Stomach (tissue), 9 donors: ENCODE results near the gene SETD4. TPM values are rescaled to one million over a fixed set of nuclear protein-coding genes. Genes with fewer than 3 reads are reported as not detected.
A peak's percentile ranks its signal among the peaks of the same experiment; 100 is the strongest.

ENCODE experiments used
- DNase-seq, 2 donors: peaks; one replicate each; pipeline versions ENCODE4 v3.0.0 to v3.0.0-alpha.2; 2013 to 2019
- H3K27ac ChIP-seq, 5 donors: fragments of 200-600 bp in 4 of 5; sonication (generic) in 4 of 5; one replicate each; pipeline ENCODE4 v1.5.1; 2013 to 2019; ENCODE audit warnings: mild to moderate bottlenecking in 1 of 5, moderate library complexity in 1 of 5
- H3K27me3 ChIP-seq, 3 donors: fragments of 200-600 bp; sonication (generic); one replicate each; pipeline ENCODE4 v1.5.1; 2017 to 2019; ENCODE audit warnings: mixed run types in 1 of 3
- H3K36me3 ChIP-seq, 4 donors: fragments of 200-600 bp; sonication (generic); 1 replicate in 3 of 4; 2 replicates in 1 of 4; pipeline ENCODE4 v1.5.1; 2016 to 2019
- H3K4me1 ChIP-seq, 4 donors: fragments of 200-600 bp; sonication (generic); one replicate each; pipeline ENCODE4 v1.5.1; 2016 to 2019
- H3K4me3 ChIP-seq, 4 donors: fragments of 200-600 bp; sonication (generic) in 3 of 4; one replicate each; pipeline ENCODE4 v1.5.1; 2016 to 2019; ENCODE audit warnings: mild to moderate bottlenecking in 1 of 4
- H3K9me3 ChIP-seq, 4 donors: fragments of 200-600 bp; sonication (generic); one replicate each; pipeline ENCODE4 v1.5.1; 2016 to 2019
- EP300 ChIP-seq: sonication (generic); formaldehyde crosslinking; IDR thresholded peaks from one replicate; pipeline ENCODE4 v1.6.1; 2017; ENCODE audit warnings: antibody characterized with exemption
- POLR2A ChIP-seq, 4 donors: fragments of 450-650 bp; IDR thresholded peaks; one replicate each; pipeline ENCODE4 v1.6.1; 2016; ENCODE audit warnings: antibody characterized with exemption in 4 of 4, control low read depth in 2 of 4, mild to moderate bottlenecking in 1 of 4, moderate library complexity in 1 of 4
- POLR2AphosphoS5 ChIP-seq, 3 donors: sonication (generic); formaldehyde crosslinking; IDR thresholded peaks; one replicate each; pipeline ENCODE4 v1.6.1; 2016; ENCODE audit warnings: antibody characterized with exemption in 3 of 3
- WGBS, 5 donors: extraction: QIAGEN DNeasy Blood & Tissue Kit in 3 of 5; methylation state at CpG; one replicate each; pipeline versions ENCODE4 v1.1.5 to v1.1.7; 2013 to 2018; 5-methylcytosine and 5-hydroxymethylcytosine counted together
- intact Hi-C: fragments of 100-400 bp; cut with DNase I; formaldehyde crosslinking; loops from one replicate; pipeline ENCODE4 v1.15.1; 2023; ENCODE audit warnings: low total_unique reads
- polyA plus RNA-seq, 3 donors: library from polyadenylated mRNA; stranded (reverse); fragments of 200-250 nt; gene quantifications; one replicate each; pipeline ENCODE4 v1.2.3, GENCODE V29; 2013
- total RNA-seq, 5 donors: library from RNA; depleted of rRNA; stranded (reverse); fragments of >200 nt; gene quantifications; one replicate each; pipeline versions ENCODE4 v1.1.0 to v1.2.3, GENCODE V29; 2014 to 2016
- TF ChIP-seq, protein P1 (sequence below), 7 experiments: fragments of 450-650 bp in 4 of 7; fragments of 200-600 bp in 3 of 7; sonication (generic) in 3 of 7; IDR thresholded peaks; one replicate each; pipeline ENCODE4 v1.5.1; 2016 to 2019; ENCODE audit warnings: antibody characterized with exemption in 7 of 7, control low read depth in 2 of 7, mild to moderate bottlenecking in 1 of 7
- donor health status: healthy with polysubstance abuse.
- donor health status: Bipolar disorder and iron deficiency.
- donor health status: healthy.

SETD4 gene
- total and polyA plus RNA-seq, 8 donors: 6.9 to 87.5 (median 25.5) TPM

GRCh38 chr21:36098182-36098532 lies 37.8 kb upstream of the SETD4 start:
- TF ChIP-seq POLR2A (IDR thresholded peaks at IDR 0.05): no peak
- TF ChIP-seq POLR2AphosphoS5 (IDR thresholded peaks at IDR 0.05): no peak
- intact Hi-C loops: no loop called here
- WGBS, 5 donors: 60 to 84% (median 75%) methylated on average over 2 of the region's 2 CpGs
- peaks cover 0 to 12% (median 7%) of the 10 kb centered on the region in 4 donors for H3K9me3 ChIP-seq
- no peaks in the 10 kb centered on the region for H3K4me1 ChIP-seq
- no peak overlapping the region for H3K27ac ChIP-seq
- H3K36me3 ChIP-seq: no peaks in the 10 kb centered on the region
- H3K27me3 ChIP-seq: no peaks in the 10 kb centered on the region
- H3K4me3 ChIP-seq: no peak overlapping the region
- no peak for DNase-seq

DNA sequence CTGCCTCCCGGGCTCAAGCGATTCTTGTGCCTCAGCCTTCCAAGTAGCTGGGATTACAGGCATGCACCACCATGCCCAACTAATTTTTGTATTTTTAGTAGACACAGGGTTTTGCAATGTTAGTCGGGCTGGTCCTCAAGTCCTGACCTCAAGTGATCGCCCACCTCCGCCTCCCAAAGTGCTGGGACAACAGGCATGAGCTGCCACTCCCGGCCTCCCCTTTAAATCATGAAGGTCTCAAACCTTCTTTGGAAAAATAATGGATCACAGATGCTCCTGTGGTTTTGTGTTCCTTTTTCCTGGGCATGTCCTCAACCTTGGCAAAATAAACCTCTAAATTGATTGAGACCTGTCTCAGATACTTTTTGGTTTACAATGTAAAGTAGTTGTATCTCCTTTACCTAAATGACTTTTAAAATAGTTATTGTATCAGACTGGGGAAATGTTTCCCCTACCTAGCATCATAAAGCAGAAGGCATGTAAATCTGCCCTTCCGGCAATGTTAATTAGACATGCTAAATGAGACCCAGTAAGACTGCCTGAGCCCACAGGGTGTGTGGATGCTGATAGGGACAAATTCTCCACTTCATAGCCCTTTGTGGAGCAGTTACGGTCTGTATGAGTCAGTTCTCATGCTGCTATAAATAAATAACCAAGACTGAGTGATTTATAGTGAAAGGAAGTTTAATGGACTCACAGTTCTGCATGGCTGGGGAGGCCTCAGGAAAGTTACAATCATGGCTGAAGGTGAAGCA lies 37.3 kb upstream of the SETD4 start:
- TF ChIP-seq, protein P1, sequence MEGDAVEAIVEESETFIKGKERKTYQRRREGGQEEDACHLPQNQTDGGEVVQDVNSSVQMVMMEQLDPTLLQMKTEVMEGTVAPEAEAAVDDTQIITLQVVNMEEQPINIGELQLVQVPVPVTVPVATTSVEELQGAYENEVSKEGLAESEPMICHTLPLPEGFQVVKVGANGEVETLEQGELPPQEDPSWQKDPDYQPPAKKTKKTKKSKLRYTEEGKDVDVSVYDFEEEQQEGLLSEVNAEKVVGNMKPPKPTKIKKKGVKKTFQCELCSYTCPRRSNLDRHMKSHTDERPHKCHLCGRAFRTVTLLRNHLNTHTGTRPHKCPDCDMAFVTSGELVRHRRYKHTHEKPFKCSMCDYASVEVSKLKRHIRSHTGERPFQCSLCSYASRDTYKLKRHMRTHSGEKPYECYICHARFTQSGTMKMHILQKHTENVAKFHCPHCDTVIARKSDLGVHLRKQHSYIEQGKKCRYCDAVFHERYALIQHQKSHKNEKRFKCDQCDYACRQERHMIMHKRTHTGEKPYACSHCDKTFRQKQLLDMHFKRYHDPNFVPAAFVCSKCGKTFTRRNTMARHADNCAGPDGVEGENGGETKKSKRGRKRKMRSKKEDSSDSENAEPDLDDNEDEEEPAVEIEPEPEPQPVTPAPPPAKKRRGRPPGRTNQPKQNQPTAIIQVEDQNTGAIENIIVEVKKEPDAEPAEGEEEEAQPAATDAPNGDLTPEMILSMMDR (IDR thresholded peaks at IDR 0.05): no peak
- no peak for TF ChIP-seq POLR2A (IDR thresholded peaks at IDR 0.05)
- no peak for TF ChIP-seq POLR2AphosphoS5 (IDR thresholded peaks at IDR 0.05)
- TF ChIP-seq EP300: no peak
- H3K27ac ChIP-seq: no peak overlapping the region
- intact Hi-C loops: no loop called here
- 75 to 87% (median 82%) methylated on average over 8 of the region's 8 CpGs for WGBS, 5 donors
- no peaks in the 10 kb centered on the region for H3K4me1 ChIP-seq
- H3K36me3 ChIP-seq: no peaks in the 10 kb centered on the region
- DNase-seq: peak in 1 of 2 donors; percentile 24
- H3K4me3 ChIP-seq: no peak overlapping the region
- no peaks in the 10 kb centered on the region for H3K27me3 ChIP-seq
- peaks cover 0 to 17% (median 8%) of the 10 kb centered on the region in 4 donors for H3K9me3 ChIP-seq

DNA sequence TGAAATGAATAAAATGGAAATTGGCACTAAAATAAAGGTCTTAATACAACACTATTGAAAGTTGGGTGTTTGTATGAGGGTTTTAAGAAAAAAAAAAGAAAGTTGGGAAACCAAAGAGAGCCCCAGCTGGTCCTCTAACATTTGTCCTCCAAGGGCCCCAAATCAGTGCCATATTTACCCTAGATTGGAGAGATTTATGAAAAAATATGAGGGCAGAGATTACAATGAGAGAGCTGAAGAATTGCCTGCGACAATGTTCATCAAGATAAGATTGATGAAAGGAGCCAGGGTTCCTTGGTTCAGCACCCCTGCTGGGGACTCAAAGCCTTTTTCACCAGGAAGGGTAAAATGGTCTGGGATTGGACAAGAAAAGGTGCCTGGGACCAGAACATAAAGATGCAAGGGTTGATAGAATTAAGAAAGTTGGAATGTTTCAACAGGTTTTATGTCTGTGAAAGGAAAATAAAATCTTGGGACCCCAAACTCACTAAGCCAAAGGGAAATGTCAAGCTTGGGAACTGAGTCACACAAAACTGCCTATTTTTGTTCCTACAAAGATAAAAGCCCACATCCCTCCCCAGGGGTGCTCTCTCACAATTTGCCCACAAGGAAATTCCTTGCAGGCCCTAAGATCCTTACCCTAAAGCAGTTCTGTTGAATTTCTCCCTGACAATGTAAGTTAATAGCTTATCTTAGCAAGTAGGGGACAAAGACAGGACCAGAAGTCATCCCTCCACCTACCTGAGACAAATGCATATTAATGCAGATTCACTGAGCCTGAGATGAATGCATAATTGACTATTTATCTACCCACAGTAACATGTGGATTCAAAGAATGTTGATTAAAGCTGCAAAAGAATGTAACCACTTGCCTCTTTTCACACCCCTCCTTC lies 36.3 kb upstream of the SETD4 start:
- H3K4me3 ChIP-seq: no peak overlapping the region
- H3K36me3 ChIP-seq: no peaks in the 10 kb centered on the region
- peaks cover 0 to 17% (median 8%) of the 10 kb centered on the region in 4 donors for H3K9me3 ChIP-seq
- no peaks in the 10 kb centered on the region for H3K27me3 ChIP-seq
- 48 to 57% (median 50%) methylated on average over 1 of the region's 1 CpG for WGBS, 5 donors
- DNase-seq: no peak
- intact Hi-C loops: no loop called here
- no peaks in the 10 kb centered on the region for H3K4me1 ChIP-seq
- TF ChIP-seq EP300 (no peak), POLR2AphosphoS5 (IDR thresholded peaks at IDR 0.05) (no peak), POLR2A (IDR thresholded peaks at IDR 0.05) (no peak)
- TF ChIP-seq, protein P1 (IDR thresholded peaks at IDR 0.05): no peak
- no peak overlapping the region for H3K27ac ChIP-seq

- WGBS, 5 donors: 82 to 97% (median 91%) methylated on average over 1 of the region's 1 CpG
- intact Hi-C loops: no loop called here
- Histone ChIP-seq H3K36me3 (no peaks in the 10 kb centered on the region), H3K4me3 (no peak overlapping the region), H3K27me3 (no peaks in the 10 kb centered on the region), H3K9me3 (peaks cover 0 to 17% (median 8%) of the 10 kb centered on the region in 4 donors), H3K4me1 (no peaks in the 10 kb centered on the region), H3K27ac (no peak overlapping the region)
- DNase-seq: no peak
- no peak for TF ChIP-seq POLR2AphosphoS5 (IDR thresholded peaks at IDR 0.05)
- no peak for TF ChIP-seq POLR2A (IDR thresholded peaks at IDR 0.05)
- TF ChIP-seq EP300: no peak
- TF ChIP-seq, protein P1 (IDR thresholded peaks at IDR 0.05): no peak
Measured at GRCh38 chr21:36093512-36093911, 33.2 kb upstream of the SETD4 start.
